Measurements from ENCODE around the gene DCUN1D1. TPM values are rescaled to one million over a fixed set of nuclear protein-coding genes. Genes with fewer than 3 reads are reported as not detected.

Gene DCUN1D1
- total and polyA plus RNA-seq, 2 of the 8 experiments (the other 6 are each of a cell fraction or from before 2014, with no cell fraction given) = 6.8 to 70.3 TPM

GRCh38 chr3:182989566-182989965 is 9.2 kb upstream of the DCUN1D1 start:
- Histone ChIP-seq H3K27ac (ENCODE audit: low read depth, low read length) (no peak overlapping the region), H3K4me2 (ENCODE audit: insufficient read depth in 1 of 2, low read depth in 2 of 2, low read length in 2 of 2) (no peak overlapping the region), H3K36me3 (ENCODE audit: control insufficient read depth in 2 of 4, insufficient read depth in 4 of 4, low read length in 3 of 4) (no peaks in the 10 kb centered on the region), H2BK15ac (ENCODE audit: low read length) (no peak overlapping the region), H3K18ac (ENCODE audit: extremely low read depth, low read length) (no peak overlapping the region), H4K20me1 (replicated peaks in 1 of 2; ENCODE audit: control insufficient read depth in 1 of 2, insufficient read depth in 2 of 2, low read length in 2 of 2) (no peaks in the 10 kb centered on the region), H2AK5ac (ENCODE audit: low read depth, low read length) (no peak overlapping the region), H3K56ac (replicated peaks; ENCODE audit: insufficient read length, low read depth, low read length) (no peak overlapping the region), H2BK12ac (ENCODE audit: low read depth, low read length) (no peak overlapping the region), H3K4ac (replicated peaks; ENCODE audit: insufficient read length, low read depth, low read length) (no peak overlapping the region), H3K4me1 (replicated peaks in 1 of 4; ENCODE audit: control insufficient read depth in 3 of 4, insufficient read depth in 4 of 4, low read length in 3 of 4) (no peaks in the 10 kb centered on the region), H3K9ac (replicated peaks in 1 of 4; ENCODE audit: extremely low read depth in 1 of 4, low read depth in 3 of 4, low read length in 3 of 4) (no peak overlapping the region), H4K8ac (ENCODE audit: extremely low read depth, insufficient read depth, low read length) (no peak overlapping the region), H2BK5ac (ENCODE audit: low read depth, low read length) (no peak overlapping the region), H3K79me2 (ENCODE audit: control insufficient read depth in 1 of 2, insufficient read depth in 2 of 2, low read length in 2 of 2) (no peaks in the 10 kb centered on the region), H3K9me3 (ENCODE audit: insufficient read depth in 2 of 2, low read depth in 1 of 2, low read length in 1 of 2) (no peaks in the 10 kb centered on the region; a peak in 1 of 4 replicates), H3K14ac (ENCODE audit: insufficient read length) (no peak overlapping the region), H3K4me3 (ENCODE audit: extremely low read depth in 1 of 4, insufficient read depth in 2 of 4, low read depth in 3 of 4, low read length in 4 of 4) (no peak overlapping the region), H4K91ac (replicated peaks; ENCODE audit: insufficient read length, low read length) (no peak overlapping the region), H3K23ac (ENCODE audit: insufficient read length) (no peak overlapping the region), H2AFZ (ENCODE audit: low read length) (no peak overlapping the region), H3K79me1 (ENCODE audit: low read depth, low read length) (no peaks in the 10 kb centered on the region), H3K27me3 (replicated peaks in 1 of 4; ENCODE audit: control insufficient read depth in 3 of 4, extremely low read depth in 1 of 4, insufficient read depth in 3 of 4, low read length in 3 of 4) (no peaks in the 10 kb centered on the region), H3K23me2 (ENCODE audit: low read depth, low read length) (no peaks in the 10 kb centered on the region), H2BK20ac (ENCODE audit: low read length) (no peak overlapping the region), H4K5ac (ENCODE audit: insufficient read length, low read depth, low read length) (no peak overlapping the region), H2BK120ac (replicated peaks; ENCODE audit: low read depth, low read length) (no peak overlapping the region)
- WGBS, 2 experiments (ENCODE audit: extremely low coverage in 1 of 2, insufficient coverage in 1 of 2, insufficient read length in 1 of 2, insufficient replicate concordance in 2 of 2, low coverage in 1 of 2, low lambda C conversion rate in 2 of 2, missing lambda C conversion rate in 1 of 2) = 98% methylated on average over 3 of the region's 3 CpGs; no CpG with 5 or more reads in 1 of the 2 experiments
- ChIA-PET POLR2A (ENCODE audit: partially characterized antibody) (interaction anchor here (1.1 to 1.3 kb wide), 2 partner anchors 9 to 10 kb away, joined by 3 to 4 read pairs; no protein-coding TSS in a partner anchor), CTCF (ENCODE audit: partially characterized antibody) (interaction anchor here (1.0 to 1.3 kb wide), 3 partner anchors 8 to 161 kb away, joined by 3 to 4 read pairs (median 3); no protein-coding TSS in a partner anchor)
- FAIRE-seq (no peak), DNase-seq (ENCODE audit: low read depth in 1 of 2, low spot score in 2 of 2) (no peak)
- no peak for TF ChIP-seq KDM4A (IDR thresholded peaks at IDR 0.05; ENCODE audit: low read depth, low read length, severe bottlenecking)
